ENCODE data around the gene NDOR1. TPM values are rescaled to one million over a fixed set of nuclear protein-coding genes. Genes with fewer than 3 reads are reported as not detected.
A peak's percentile ranks its signal among the peaks of the same experiment; 100 is the strongest.

Gene NDOR1
- total RNA-seq, 3 donors from 2014 or later (not counting 1 experiment from before 2014, with no cell fraction given) = 31.1 to 36.0 (median 31.9) TPM

DNA sequence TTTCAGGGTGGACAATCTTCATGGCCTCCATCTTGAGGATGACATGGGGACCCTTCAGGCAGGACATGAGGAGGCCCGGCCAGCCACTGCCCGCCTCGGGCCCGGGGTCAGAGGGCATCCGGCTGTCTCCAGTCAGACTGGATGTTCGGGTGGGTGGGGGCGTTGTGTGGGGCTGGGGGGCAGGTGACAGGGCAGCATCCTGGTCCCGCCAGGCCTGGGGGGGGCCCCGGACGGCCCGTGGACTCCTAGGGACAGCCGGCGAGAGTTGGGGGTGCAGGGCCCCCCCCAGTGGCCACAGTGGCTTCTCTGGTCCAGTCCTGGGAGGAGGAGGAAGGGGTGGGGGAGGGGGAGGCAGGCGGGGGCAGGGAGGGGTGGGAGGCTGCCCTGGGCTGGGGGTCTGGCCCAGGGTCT, 15.6 kb downstream of the NDOR1 start:
- no peaks in the 10 kb centered on the region for H3K9me3 Mint-ChIP-seq
- H3K4me3 Mint-ChIP-seq = no peak overlapping the region
- H3K27me3 Mint-ChIP-seq (ENCODE audit: low read depth in 2 of 2) = no peaks in the 10 kb centered on the region
- ATAC-seq (no peak), DNase-seq (no peak)
- Histone ChIP-seq H3K27ac (ENCODE audit: low read length) (no peak overlapping the region), H3K4me1 (ENCODE audit: control insufficient read depth, insufficient read depth, low read length) (peaks cover 23% of the 10 kb centered on the region), H3K27me3 (ENCODE audit: control insufficient read depth, insufficient read depth, low read length) (no peaks in the 10 kb centered on the region), H3K4me3 (ENCODE audit: low read length) (no peak overlapping the region), H3K9me3 (ENCODE audit: control insufficient read depth, insufficient read depth, low read length) (no peaks in the 10 kb centered on the region), H3K36me3 (ENCODE audit: control insufficient read depth, insufficient read depth, low read length) (no peaks in the 10 kb centered on the region)
- TF ChIP-seq CTCF (IDR thresholded peaks at IDR 0.05) = no peak
- intact Hi-C loops (cut with micrococcal nuclease) = loop anchor here (5.0 kb wide), 1 partner anchor 94 kb away; no protein-coding TSS in a partner anchor
- WGBS (ENCODE audit: insufficient coverage) = 92% methylated on average over 14 of the region's 14 CpGs
- peaks cover 0 to 6% of the 10 kb centered on the region in 2 donors for H3K4me1 Mint-ChIP-seq
- no peak overlapping the region for H3K27ac Mint-ChIP-seq
- H3K36me3 Mint-ChIP-seq = no peaks in the 10 kb centered on the region

- Histone ChIP-seq H3K4me1 (ENCODE audit: control insufficient read depth, insufficient read depth, low read length) (peaks cover 23% of the 10 kb centered on the region), H3K27ac (ENCODE audit: low read length) (no peak overlapping the region), H3K27me3 (ENCODE audit: control insufficient read depth, insufficient read depth, low read length) (no peaks in the 10 kb centered on the region), H3K36me3 (ENCODE audit: control insufficient read depth, insufficient read depth, low read length) (no peaks in the 10 kb centered on the region), H3K9me3 (ENCODE audit: control insufficient read depth, insufficient read depth, low read length) (no peaks in the 10 kb centered on the region), H3K4me3 (ENCODE audit: low read length) (no peak overlapping the region)
- TF ChIP-seq CTCF (IDR thresholded peaks at IDR 0.05) = no peak
- no peak for ATAC-seq
- H3K27me3 Mint-ChIP-seq (ENCODE audit: low read depth in 2 of 2) = no peaks in the 10 kb centered on the region
- H3K36me3 Mint-ChIP-seq = no peaks in the 10 kb centered on the region
- H3K4me3 Mint-ChIP-seq = no peak overlapping the region
- H3K4me1 Mint-ChIP-seq = peaks cover 0 to 6% of the 10 kb centered on the region in 2 donors
- no peak overlapping the region for H3K27ac Mint-ChIP-seq
- no peaks in the 10 kb centered on the region for H3K9me3 Mint-ChIP-seq
- DNase-seq = peak in 1 of 2 donors; percentile 38
- 11% methylated on average over 61 of the region's 61 CpGs for WGBS (ENCODE audit: insufficient coverage)
- intact Hi-C loops (cut with micrococcal nuclease) = loop anchor here (2.0 to 5.0 kb wide), 2 partner anchors 17 to 94 kb away; partner anchors contain the start of genes NDOR1 and TMEM203
These were observed 16.1 kb downstream of the NDOR1 start for GRCh38 chr9:137221506-137222111.

DNA sequence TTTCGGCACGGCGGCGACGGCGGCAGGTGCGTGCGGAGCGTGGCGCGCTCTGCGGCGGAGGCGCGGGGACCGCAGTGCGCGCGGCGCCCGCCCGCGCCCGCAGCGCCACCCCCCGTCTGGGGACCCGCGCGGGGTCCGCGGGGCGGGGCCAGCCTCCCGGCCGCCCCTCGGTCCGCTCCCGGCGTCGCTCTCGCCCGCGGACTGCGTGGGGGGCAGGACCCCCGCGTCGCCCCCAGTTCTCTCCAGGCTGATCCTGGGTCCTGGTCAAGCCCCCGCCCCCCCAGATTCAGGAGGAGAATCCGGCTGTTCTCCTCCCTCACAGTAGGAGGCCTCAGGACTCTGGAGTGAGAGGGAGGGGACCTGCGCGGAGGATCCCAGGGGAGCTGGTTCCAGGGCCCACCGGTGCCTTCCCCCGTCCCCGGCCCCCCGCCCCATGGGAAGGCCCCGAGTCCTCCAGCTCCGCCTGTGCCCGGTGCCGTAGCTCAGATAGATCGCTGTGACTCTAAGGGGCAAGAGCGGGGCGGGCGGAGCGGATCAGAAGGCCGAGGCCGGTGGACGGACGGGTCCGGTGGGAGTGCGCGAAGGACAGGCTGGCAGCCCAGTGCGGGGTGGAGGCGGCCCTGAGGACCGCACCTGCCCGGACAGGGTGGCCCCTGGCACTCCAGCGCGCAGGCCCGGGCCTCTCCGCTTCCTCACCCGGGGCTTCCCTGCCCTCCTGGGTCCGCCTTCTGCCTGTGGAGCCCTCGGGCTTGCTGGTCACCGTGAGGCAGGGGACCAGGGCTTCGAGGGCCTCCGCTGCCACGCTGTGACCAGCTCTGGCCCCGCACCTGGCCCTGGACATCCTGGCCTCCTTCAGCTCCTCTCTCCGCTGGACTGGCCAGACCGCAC, 16.9 kb downstream of the NDOR1 start, which contains the start of gene RNF208:
Gene RNF208, minus strand, starts transcription at position 51 of the 888 bp plus-strand sequence. CDS start 1,028 bp downstream, outside the sequence.
- peaks cover 28% of the 10 kb centered on the region for H3K4me1 ChIP-seq (ENCODE audit: control insufficient read depth, insufficient read depth, low read length)
- Mint-ChIP-seq H3K27me3 (ENCODE audit: low read depth in 2 of 2) (peaks cover 0 to under 1% of the 10 kb centered on the region in 2 donors), H3K4me1 (peaks cover 1 to 7% of the 10 kb centered on the region in 2 donors), H3K27ac (peak within 1 kb of the TSS; percentile 62 to 88), H3K9me3 (no peaks in the 10 kb centered on the region), H3K4me3 (peak within 1 kb of the TSS; percentile 86), H3K36me3 (no peaks in the 10 kb centered on the region)
- no peaks in the 10 kb centered on the region for H3K36me3 ChIP-seq (ENCODE audit: control insufficient read depth, insufficient read depth, low read length)
- peak in 1 of 2 donors; percentile 46 for DNase-seq
- H3K27me3 ChIP-seq (ENCODE audit: control insufficient read depth, insufficient read depth, low read length) = peaks cover 4% of the 10 kb centered on the region
- ATAC-seq = no peak
- 4% methylated on average over 88 of the region's 88 CpGs for WGBS (ENCODE audit: insufficient coverage)
- peak within 1 kb of the TSS; percentile 58 for H3K4me3 ChIP-seq (ENCODE audit: low read length)
- TF ChIP-seq CTCF (IDR thresholded peaks at IDR 0.05) = no peak
- intact Hi-C loops (cut with micrococcal nuclease) = loop anchor here (1.0 to 5.0 kb wide), 4 partner anchors 18 to 95 kb away; partner anchors contain the start of genes NDOR1, NELFB, TMEM203 and TUBB4B
- no peaks in the 10 kb centered on the region for H3K9me3 ChIP-seq (ENCODE audit: control insufficient read depth, insufficient read depth, low read length)
- peak within 1 kb of the TSS; percentile 75 for H3K27ac ChIP-seq (ENCODE audit: low read length)
